Mammary epithelial cell (primary cell): ENCODE results near the gene NLN.

Experiments
- CTCF ChIP-seq, 2 donors: IDR thresholded peaks in 1 of 2; conservative IDR thresholded peaks in 1 of 2; 2 replicates each; pipeline ENCODE4 v1.5.1; 2011 to 2012; ENCODE audit warnings: inconsistent platforms in 2 of 2, low read length in 2 of 2, mild to moderate bottlenecking in 2 of 2, control low read depth in 1 of 2, low read depth in 1 of 2; ENCODE audit not compliant: insufficient read depth in 1 of 2; ENCODE audit errors: extremely low read depth in 1 of 2
- EZH2 ChIP-seq: IDR thresholded peaks from 2 replicates; pipeline ENCODE4 v1.6.1; 2012; ENCODE audit warnings: low read length, inconsistent platforms, borderline replicate concordance

DNA sequence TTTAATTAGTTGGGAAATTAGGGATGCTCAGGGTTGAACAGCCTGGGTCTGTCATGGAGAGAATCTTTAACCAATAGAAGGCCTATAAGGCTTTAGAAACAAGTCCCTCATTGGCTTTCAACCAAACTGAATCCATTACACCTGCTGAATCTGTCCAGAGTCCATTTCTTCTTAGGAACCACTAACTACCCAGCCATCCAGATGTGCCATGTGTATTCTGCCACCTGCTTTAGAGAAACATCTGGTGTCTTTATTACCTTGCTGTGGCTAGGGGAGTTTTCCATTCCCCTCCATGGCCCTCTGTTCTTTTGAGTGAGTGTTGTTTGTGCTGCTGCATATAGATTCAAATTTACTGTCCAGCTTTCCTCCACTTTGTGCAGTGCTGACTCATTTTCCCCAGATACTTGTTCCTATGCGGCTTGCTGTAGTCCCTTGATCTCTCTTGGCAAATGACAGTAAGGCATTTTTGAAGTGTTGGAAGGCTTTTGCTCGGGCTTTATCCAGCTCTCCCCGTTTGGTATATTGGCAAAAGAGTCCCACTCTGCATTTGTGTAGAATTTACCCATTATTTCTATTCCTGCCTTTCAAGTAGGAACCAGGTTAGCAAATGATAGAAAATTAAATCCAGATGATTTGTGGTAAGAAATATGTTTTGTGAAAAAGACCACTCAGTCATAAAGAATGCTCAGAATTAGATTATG is 54.6 kb downstream of the NLN start:
- TF ChIP-seq CTCF (conservative IDR thresholded peaks at IDR 0.05 in 1 of 2, IDR thresholded peaks at IDR 0.05 in 1 of 2; ENCODE audit: extremely low read depth in 1 of 2, insufficient read depth in 1 of 2, low read depth in 1 of 2, low read length in 2 of 2) (no peak), EZH2 (no peak)
